Coronary artery (tissue), 2 donors: ENCODE data around the gene UVRAG.

ENCODE experiments used
- DNase-seq: peaks from one replicate; pipeline ENCODE4 v3.0.0-alpha.2; 2017; ENCODE audit warnings: low spot score
- H3K27ac ChIP-seq, 2 donors: fragments of 200-600 bp; sonication (generic); one replicate each; pipeline ENCODE4 v1.5.1; 2016 to 2019
- H3K4me3 ChIP-seq: fragments of 200-600 bp; sonication (generic); 2 replicates; pipeline ENCODE4 v1.5.1; 2016; ENCODE audit warnings: mild to moderate bottlenecking, moderate library complexity
- TF ChIP-seq, protein P1 (sequence below): fragments of 200-600 bp; sonication (generic); IDR thresholded peaks from one replicate; pipeline ENCODE4 v1.5.1; 2019; ENCODE audit warnings: antibody characterized with exemption

UVRAG gene

DNA sequence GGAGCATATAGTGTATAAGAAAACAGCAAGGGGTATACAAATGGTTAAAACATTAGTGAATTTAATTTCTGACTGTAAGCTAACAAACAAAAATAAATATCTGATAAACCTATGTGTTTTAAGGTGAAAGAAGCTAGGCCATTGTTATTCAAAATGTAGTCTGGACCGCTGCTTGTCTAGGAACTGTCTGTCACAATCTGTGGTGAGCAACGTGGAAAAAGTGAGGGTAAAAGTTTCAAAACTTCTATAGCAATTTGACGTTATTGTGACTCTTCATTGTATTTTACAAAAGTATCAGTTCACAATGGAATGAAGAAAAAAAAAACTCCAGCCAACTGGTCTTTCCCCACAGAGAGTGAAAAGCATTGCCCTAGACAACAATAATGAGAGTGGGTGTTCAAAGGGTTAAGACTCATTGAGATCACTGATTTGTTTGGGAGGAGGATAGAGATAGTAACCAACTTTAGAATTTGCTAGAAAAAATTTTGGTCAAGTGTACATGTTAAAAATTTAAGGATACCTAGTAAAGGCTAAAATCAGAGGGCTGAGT, 79.1 kb downstream of the UVRAG start:
- DNase-seq, result no peak
- Histone ChIP-seq H3K27ac (no peak overlapping the region), H3K4me3 (no peak overlapping the region)
- TF ChIP-seq, protein P1, sequence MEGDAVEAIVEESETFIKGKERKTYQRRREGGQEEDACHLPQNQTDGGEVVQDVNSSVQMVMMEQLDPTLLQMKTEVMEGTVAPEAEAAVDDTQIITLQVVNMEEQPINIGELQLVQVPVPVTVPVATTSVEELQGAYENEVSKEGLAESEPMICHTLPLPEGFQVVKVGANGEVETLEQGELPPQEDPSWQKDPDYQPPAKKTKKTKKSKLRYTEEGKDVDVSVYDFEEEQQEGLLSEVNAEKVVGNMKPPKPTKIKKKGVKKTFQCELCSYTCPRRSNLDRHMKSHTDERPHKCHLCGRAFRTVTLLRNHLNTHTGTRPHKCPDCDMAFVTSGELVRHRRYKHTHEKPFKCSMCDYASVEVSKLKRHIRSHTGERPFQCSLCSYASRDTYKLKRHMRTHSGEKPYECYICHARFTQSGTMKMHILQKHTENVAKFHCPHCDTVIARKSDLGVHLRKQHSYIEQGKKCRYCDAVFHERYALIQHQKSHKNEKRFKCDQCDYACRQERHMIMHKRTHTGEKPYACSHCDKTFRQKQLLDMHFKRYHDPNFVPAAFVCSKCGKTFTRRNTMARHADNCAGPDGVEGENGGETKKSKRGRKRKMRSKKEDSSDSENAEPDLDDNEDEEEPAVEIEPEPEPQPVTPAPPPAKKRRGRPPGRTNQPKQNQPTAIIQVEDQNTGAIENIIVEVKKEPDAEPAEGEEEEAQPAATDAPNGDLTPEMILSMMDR, result no peak

DNA sequence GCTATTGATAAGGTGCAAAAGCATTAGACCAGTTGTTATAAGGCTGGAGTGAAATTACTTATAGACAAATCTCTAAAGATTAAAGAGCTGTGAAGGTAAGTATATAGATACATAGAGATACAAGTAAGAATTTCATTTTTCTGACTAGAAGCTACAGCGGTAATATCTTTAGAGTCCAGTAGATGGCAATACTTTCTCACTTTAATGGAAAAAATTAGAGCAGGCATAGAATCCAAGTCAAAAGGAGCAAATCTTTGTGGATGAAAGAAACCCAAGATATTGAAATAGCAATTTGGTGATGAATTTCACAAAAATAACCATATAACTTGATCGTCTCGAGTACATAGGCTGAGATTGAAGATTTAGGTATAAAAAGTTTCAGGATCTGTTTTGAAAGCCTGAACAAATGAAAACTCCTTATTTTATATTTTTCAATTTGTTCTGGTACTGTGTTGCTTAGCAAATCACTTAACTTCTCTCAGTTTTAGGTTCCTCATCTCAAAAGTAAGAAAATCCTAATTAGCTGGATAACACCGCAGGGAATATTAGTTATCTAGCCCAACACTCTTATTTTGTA, 81.9 kb downstream of the UVRAG start:
- no peak for DNase-seq
- no peak overlapping the region for H3K4me3 ChIP-seq
- TF ChIP-seq, protein P1, result peak; percentile 32
- H3K27ac ChIP-seq, result no peak overlapping the region

DNA sequence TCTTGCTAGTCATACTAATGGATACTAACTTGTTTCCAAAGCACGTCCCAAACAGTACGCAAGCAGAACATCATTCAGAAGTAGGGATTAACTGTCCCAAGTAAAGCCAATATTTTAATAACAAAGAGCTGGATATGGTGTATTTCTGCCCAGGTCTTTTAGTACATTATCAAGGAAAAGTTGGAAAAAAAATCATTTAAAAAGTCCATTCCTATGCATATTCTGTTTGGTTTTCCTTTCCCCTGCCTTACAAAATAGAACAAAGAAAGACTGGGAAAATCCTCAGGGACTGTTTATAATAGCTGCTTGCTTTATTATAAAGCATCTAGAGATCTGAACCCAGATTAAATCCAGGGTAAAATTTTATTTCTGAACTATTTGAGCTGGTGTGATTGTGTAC, 83.9 kb downstream of the UVRAG start:
- H3K27ac ChIP-seq, result no peak overlapping the region
- H3K4me3 ChIP-seq, result no peak overlapping the region

DNA sequence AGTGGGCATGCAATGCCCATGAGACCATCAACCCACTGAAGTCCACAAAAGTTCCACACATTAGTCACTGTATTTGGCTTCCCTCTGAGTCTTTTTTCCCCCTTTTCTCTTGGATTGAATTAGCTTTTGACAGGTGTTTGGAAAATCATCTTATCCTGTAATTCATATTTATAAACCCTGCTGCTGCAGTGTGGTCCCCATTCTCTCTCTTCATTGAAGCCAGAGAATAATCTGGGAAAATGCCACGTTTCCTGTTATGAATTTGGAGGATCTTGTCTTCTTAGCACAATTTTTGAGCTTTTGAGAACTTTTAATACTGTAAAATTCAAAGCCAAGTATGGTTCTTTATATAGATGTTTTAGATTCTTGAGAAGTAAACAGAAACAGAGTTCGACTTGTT, 84.8 kb downstream of the UVRAG start:
- H3K27ac ChIP-seq, result no peak overlapping the region
- TF ChIP-seq, protein P1, result no peak

More for the DNA sequence above, 83.9 kb downstream of the UVRAG start:
- TF ChIP-seq, protein P1, result no peak
- no peak for DNase-seq

DNA sequence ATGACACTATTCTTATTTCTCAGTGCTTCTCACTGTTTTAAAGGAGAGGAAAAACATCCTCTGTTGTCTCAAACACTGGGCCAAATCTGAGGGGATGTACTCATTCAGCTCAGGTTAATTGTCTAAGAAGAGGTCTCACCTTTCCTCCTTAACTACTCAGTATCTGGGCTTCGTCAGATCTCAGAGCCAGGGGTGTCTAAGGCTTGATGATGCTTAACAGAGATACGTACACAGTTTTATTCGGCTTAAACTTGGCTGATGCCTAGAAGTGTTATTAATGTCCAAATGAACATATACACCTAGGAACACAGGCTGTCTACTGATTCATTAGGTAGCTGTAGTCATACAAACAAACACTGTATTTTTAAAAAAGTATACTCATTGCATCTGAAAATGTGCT, 85.8 kb downstream of the UVRAG start:
- Histone ChIP-seq H3K27ac (no peak overlapping the region), H3K4me3 (no peak overlapping the region)
- no peak for DNase-seq
- TF ChIP-seq, protein P1, result no peak

More for the DNA sequence above, 84.8 kb downstream of the UVRAG start:
- no peak for DNase-seq
- H3K4me3 ChIP-seq, result no peak overlapping the region

DNA sequence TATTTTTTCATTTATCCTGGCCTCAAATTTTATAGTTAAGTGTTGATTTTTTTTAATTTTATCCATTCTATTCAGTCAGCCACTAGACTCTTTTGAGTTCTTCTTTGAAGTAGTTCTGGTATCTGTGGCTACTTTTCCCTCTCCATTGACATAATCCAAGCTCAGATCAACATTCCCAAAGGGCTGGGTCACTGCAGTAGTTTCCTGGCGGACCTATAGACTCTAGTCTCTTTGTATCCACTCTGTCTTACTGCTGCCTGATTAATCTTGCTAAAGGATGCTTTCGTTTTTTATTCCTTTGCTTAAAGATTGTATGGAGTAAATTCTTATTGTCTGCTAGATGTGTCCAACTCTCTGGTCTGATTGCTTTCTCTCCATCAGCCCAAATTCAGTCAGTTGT, 87.6 kb downstream of the UVRAG start:
- no peak overlapping the region for H3K27ac ChIP-seq
- H3K4me3 ChIP-seq, result no peak overlapping the region
- TF ChIP-seq, protein P1, result no peak
- DNase-seq, result no peak

DNA sequence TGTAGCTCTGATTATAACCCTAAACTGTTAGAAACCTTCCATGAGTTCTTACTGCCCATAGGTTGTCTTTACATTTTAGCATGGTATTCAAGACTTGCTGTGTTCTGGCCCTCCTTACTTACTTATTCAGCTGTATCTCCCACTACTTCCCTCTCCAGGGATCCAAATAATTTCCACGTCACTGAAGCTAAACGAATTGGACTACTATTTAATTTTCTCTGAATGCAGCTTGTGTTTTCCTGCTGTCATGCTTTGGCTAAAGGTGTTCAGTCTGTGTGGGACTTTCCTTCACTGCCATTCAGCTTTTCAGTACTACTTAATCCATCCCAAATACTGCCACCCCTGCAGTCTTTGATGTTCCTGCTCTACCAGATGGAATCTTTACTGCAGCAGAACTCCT, 88.3 kb downstream of the UVRAG start:
- Histone ChIP-seq H3K27ac (no peak overlapping the region), H3K4me3 (no peak overlapping the region)
- TF ChIP-seq, protein P1, result no peak
- no peak for DNase-seq
